GM12878 (cell line): Measurements from ENCODE around the gene CD84. TPM values are rescaled to one million over a fixed set of nuclear protein-coding genes. Genes with fewer than 3 reads are reported as not detected.
"Not testable (repeated sequence)": the region's sequence is repeated elsewhere in the genome, so short reads cannot be mapped to it uniquely, and the experiment has no call there.

ENCODE experiments used
- ATAC-seq: fragments of 200-7000 bp; cut with Tn5 transposase; 3 replicates; pipeline ENCODE4 v1.9.1; 2020; ENCODE audit warnings: mild to moderate bottlenecking, moderate library complexity
- BruUV-seq: library from RNA; stranded (reverse); fragments of 400-500 nt; replicated peaks from 2 replicates; lab custom pipeline; 2021; lab: Mats Ljungman, UMichigan
- CTCF ChIA-PET: fragments of 300-600 bp; sonication (Branson Sonifier 250); formaldehyde crosslinking; extraction: SDS; loops from one replicate; lab custom pipeline; 2021; ENCODE audit warnings: inconsistent platforms; lab: Yijun Ruan, JAX
- POLR2A ChIA-PET: fragments of 350-600 bp; formaldehyde crosslinking; extraction: SDS; loops from one replicate; lab custom pipeline; 2021; ENCODE audit warnings: inconsistent platforms; lab: Charles Lee
- RAD21 ChIA-PET: fragments of 300-600 bp; sonication (Branson Sonifier 250); formaldehyde crosslinking; loops from one replicate; lab custom pipeline; 2023; ENCODE audit warnings: antibody characterized with exemption; ENCODE audit not compliant: unreplicated experiment; lab: Charles Lee
- SMC1A ChIA-PET: fragments of 300-600 bp; sonication (Branson Sonifier 250); formaldehyde crosslinking; loops from one replicate; lab custom pipeline; 2023; ENCODE audit not compliant: unreplicated experiment, uncharacterized antibody; lab: Charles Lee
- DNase-seq: peaks from one replicate; pipeline ENCODE4 v3.0.0-alpha.2; 2011; ENCODE audit warnings: low read depth, low spot score
- FAIRE-seq: peaks from 3 replicates; lab custom pipeline; 2011; peaks lifted over from hg19 to GRCh38; lab: Jason Lieb, UNC
- H2AFZ ChIP-seq: 2 replicates; pipeline ENCODE4 v1.6.0; 2011; ENCODE audit warnings: low read depth, low read length, control low read depth; ENCODE audit not compliant: control insufficient read depth
- H3K27ac ChIP-seq: 2 replicates; pipeline ENCODE4 v1.5.1; 2011; ENCODE audit warnings: control low read depth; ENCODE audit not compliant: control insufficient read depth, insufficient read depth
- H3K27me3 ChIP-seq, 2 experiments: replicated peaks in 1 of 2; 2 replicates each; pipeline versions ENCODE4 v1.6.0 to v1.6.1; 2011; ENCODE audit warnings: low read length in 1 of 2; ENCODE audit not compliant: control insufficient read depth in 2 of 2, insufficient read depth in 2 of 2
- H3K36me3 ChIP-seq, 2 experiments: 2 replicates each; pipeline ENCODE4 v1.5.1; 2011; ENCODE audit warnings: low read length in 1 of 2; ENCODE audit not compliant: control insufficient read depth in 2 of 2, insufficient read depth in 2 of 2
- H3K4me1 ChIP-seq: 2 replicates; pipeline ENCODE4 v1.6.1; 2011; ENCODE audit warnings: mild to moderate bottlenecking, low read length, moderate library complexity, mixed read lengths; ENCODE audit not compliant: control insufficient read depth, insufficient read depth
- H3K4me2 ChIP-seq: 2 replicates; pipeline ENCODE4 v1.6.0; 2011; ENCODE audit warnings: control low read depth; ENCODE audit not compliant: control insufficient read depth, insufficient read depth
- H3K4me3 ChIP-seq: fragments of 200-600 bp; sonication (generic); 2 replicates; pipeline ENCODE4 v1.5.1; 2016
- H3K79me2 ChIP-seq: 2 replicates; pipeline ENCODE4 v1.6.0; 2011; ENCODE audit warnings: low read length; ENCODE audit not compliant: control insufficient read depth, insufficient read depth
- H3K9ac ChIP-seq: 2 replicates; pipeline ENCODE4 v1.8.0; 2011; ENCODE audit warnings: low read length, control low read depth, mixed read lengths; ENCODE audit not compliant: control insufficient read depth, insufficient read depth
- H3K9me3 ChIP-seq: replicated peaks from 3 replicates; pipeline ENCODE4 v1.5.1; 2011; ENCODE audit warnings: mild to moderate bottlenecking, low read length; ENCODE audit not compliant: control insufficient read depth, insufficient read depth
- H4K20me1 ChIP-seq: 2 replicates; pipeline ENCODE4 v1.6.0; 2011; ENCODE audit not compliant: control insufficient read depth, insufficient read depth
- ATF7 ChIP-seq: fragments of 450-650 bp; IDR thresholded peaks from 2 replicates; pipeline ENCODE4 v1.6.1; 2016; ENCODE audit warnings: low read depth, mild to moderate bottlenecking
- BCL11A ChIP-seq: IDR thresholded peaks from 2 replicates; pipeline ENCODE4 v1.6.1; 2011; ENCODE audit warnings: low read depth, low read length
- CEBPB ChIP-seq, 2 experiments: fragments of 150-350 bp in 1 of 2; IDR thresholded peaks; 2 replicates each; pipeline ENCODE4 v1.6.1; 2012 to 2014; ENCODE audit warnings: low read depth in 2 of 2, low read length in 2 of 2, borderline replicate concordance in 1 of 2, inconsistent platforms in 1 of 2
- CHD2 ChIP-seq: IDR thresholded peaks from 2 replicates; pipeline ENCODE4 v1.6.1; 2011; ENCODE audit warnings: low read depth, low read length, improper control_type of control experiment, borderline replicate concordance
- MEF2B ChIP-seq: fragments of 450-650 bp; IDR thresholded peaks from 2 replicates; pipeline ENCODE4 v1.6.1; 2018; ENCODE audit warnings: mild to moderate bottlenecking, moderate library complexity; ENCODE audit not compliant: partially characterized antibody, poor library complexity, severe bottlenecking
- MTA2 ChIP-seq: fragments of 450-650 bp; IDR thresholded peaks from 2 replicates; pipeline ENCODE4 v1.6.1; 2016; ENCODE audit warnings: low read depth, mild to moderate bottlenecking, moderate library complexity
- NBN ChIP-seq: fragments of 450-650 bp; IDR thresholded peaks from 2 replicates; pipeline ENCODE4 v1.6.1; 2016
- NFIC ChIP-seq: IDR thresholded peaks from 2 replicates; pipeline ENCODE4 v1.6.1; 2012; ENCODE audit warnings: low read depth, mild to moderate bottlenecking, inconsistent platforms, low read length, moderate library complexity
- POLR2AphosphoS2 ChIP-seq: IDR thresholded peaks from 2 replicates; pipeline ENCODE4 v1.6.1; 2011; ENCODE audit warnings: low read depth, mild to moderate bottlenecking, low read length, improper control_type of control experiment, moderate library complexity
- POU2F2 ChIP-seq: IDR thresholded peaks from 3 replicates; pipeline ENCODE4 v1.6.1; 2011; ENCODE audit warnings: low read depth, mild to moderate bottlenecking, low read length, borderline replicate concordance
- SMAD1 ChIP-seq: fragments of 450-650 bp; IDR thresholded peaks from 2 replicates; pipeline ENCODE4 v1.6.1; 2018; ENCODE audit warnings: mild to moderate bottlenecking, low read depth; ENCODE audit not compliant: partially characterized antibody
- SMAD5 ChIP-seq: IDR thresholded peaks from 2 replicates; pipeline ENCODE4 v1.6.1; 2016; ENCODE audit warnings: antibody characterized with exemption, low read depth
- ZBED1 ChIP-seq: IDR thresholded peaks from 2 replicates; pipeline ENCODE4 v1.6.1; 2016; ENCODE audit warnings: borderline replicate concordance
- WGBS: methylation state at CpG from one replicate; pipeline ENCODE4 v1.1.6; 2016; ENCODE audit warnings: low lambda C conversion rate; ENCODE audit not compliant: insufficient replicate concordance, insufficient coverage; ENCODE audit errors: missing lambda C conversion rate; 5-methylcytosine and 5-hydroxymethylcytosine counted together
- in situ Hi-C: fragments of 300-500 bp; cut with MboI; formaldehyde crosslinking; loops from 9 replicates; pipeline ENCODE4 v1.14.3; 2018; ENCODE audit warnings: mixed read lengths
- intact Hi-C: fragments of 100-400 bp; cut with micrococcal nuclease; formaldehyde crosslinking; loops from one replicate; pipeline ENCODE4 v1.14.2; 2022; ENCODE audit not compliant: unreplicated experiment
- polyA plus RNA-seq, 11 experiments: library from polyadenylated mRNA; depleted of rRNA in 4 of 11; unstranded in 6 of 11; stranded (reverse) in 5 of 11; fragments of >200 nt; fragmentation: Nextera tagmentation in 4 of 11; fragmentation: Illumina TruSeq in 1 of 11; extraction: Ambion mirVana in 4 of 11; extraction: Trizol in 1 of 11; gene quantifications; 1 replicate in 1 of 11; 2 replicates in 10 of 11; pipeline versions ENCODE4 v1.2.1 to v1.2.3, GENCODE V29; 2011 to 2016; ENCODE audit warnings: inconsistent platforms in 2 of 11, missing spikeins in 2 of 11, low read depth in 1 of 11
- total RNA-seq, 4 experiments: library from RNA; depleted of rRNA in 3 of 4; stranded (reverse); fragments of >200 nt in 3 of 4; fragmentation: Illumina TruSeq in 1 of 4; extraction: Trizol in 1 of 4; gene quantifications; 2 replicates each; pipeline versions ENCODE4 v1.2.1 to v1.2.3, GENCODE V29; 2013 to 2021
- TF ChIP-seq, protein P1 (sequence below): fragments of 450-650 bp; IDR thresholded peaks from 2 replicates; pipeline ENCODE4 v1.6.1; 2017; ENCODE audit warnings: mild to moderate bottlenecking, moderate library complexity
- TF ChIP-seq, protein P2 (sequence below): IDR thresholded peaks from 2 replicates; pipeline ENCODE4 v1.6.1; 2012; ENCODE audit warnings: low read depth, low read length, improper control_type of control experiment
- TF ChIP-seq, protein P3 (sequence below): fragments of 450-650 bp; IDR thresholded peaks from 2 replicates; pipeline ENCODE4 v1.6.1; 2017; ENCODE audit warnings: mild to moderate bottlenecking, low read depth, inconsistent platforms; ENCODE audit not compliant: poor library complexity, severe bottlenecking

CD84 gene
- total and polyA plus RNA-seq, 10 of the 15 experiments (the other 5 are each of a cell fraction or from before 2014, with no cell fraction given), result 3.4 to 20.3 (median 11.7) TPM

DNA sequence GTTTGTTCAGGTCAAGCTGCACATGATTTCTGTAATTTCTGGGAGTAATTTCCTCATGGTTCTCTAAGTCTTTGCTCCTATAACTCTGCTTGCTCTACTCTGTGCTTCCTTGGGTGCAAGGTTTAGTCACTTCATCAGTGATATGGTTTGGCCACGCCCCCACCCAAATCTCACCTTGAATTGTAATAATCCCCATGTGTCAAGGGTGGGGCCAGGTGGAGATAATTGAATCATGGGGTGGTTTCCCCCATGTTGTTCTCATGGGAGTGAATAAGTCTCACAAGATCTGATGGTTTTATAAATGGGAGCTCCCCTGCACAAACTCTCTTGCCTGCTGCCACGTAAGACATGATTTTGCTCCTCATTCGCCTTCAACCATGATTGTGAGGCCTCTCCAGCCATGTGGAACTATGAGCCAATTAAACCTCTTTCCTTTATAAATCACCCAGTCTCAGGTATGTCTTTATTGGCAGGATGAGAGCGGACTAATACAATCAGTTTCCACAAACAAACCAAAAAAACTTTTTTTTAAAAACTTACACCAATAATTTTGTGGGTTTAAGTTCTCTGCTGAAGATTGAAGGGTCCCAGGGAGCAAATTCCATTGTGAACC is 48.5 kb upstream of the CD84 start:
- H3K4me2 ChIP-seq, result peak overlapping the region; percentile 21
- H4K20me1 ChIP-seq, H3K9me3 ChIP-seq, H3K4me3 ChIP-seq, H3K9ac ChIP-seq, H2AFZ ChIP-seq, DNase-seq, BruUV-seq, FAIRE-seq, H3K27me3 ChIP-seq, in situ Hi-C loops: not testable (repeated sequence)
- peak; percentile 10 for ATAC-seq
- H3K36me3 ChIP-seq, result peaks cover 13 to 17% of the 10 kb centered on the region in 2 experiments
- H3K79me2 ChIP-seq, result peaks cover 60% of the 10 kb centered on the region
- RAD21 ChIA-PET, result interaction anchor here (0.6 to 15.7 kb wide), 17 partner anchors 9 to 140 kb away, joined by 3 to 194 read pairs (median 5); partner anchors contain the start of gene SLAMF1
- intact Hi-C loops, result loop anchor here (2.0 kb wide), 1 partner anchor 19 kb away; the partner anchor contains the start of gene SLAMF1
- SMC1A ChIA-PET, result interaction anchor here (0.9 to 17.6 kb wide), 16 partner anchors 9 to 324 kb away, joined by 3 to 259 read pairs (median 6); partner anchors contain the start of gene SLAMF1
- 43% methylated on average over 4 of the region's 4 CpGs for WGBS
- peaks cover 73% of the 10 kb centered on the region for H3K4me1 ChIP-seq
- POLR2A ChIA-PET, result interaction anchor here (0.9 to 5.9 kb wide), 12 partner anchors 8 to 196 kb away, joined by 3 to 42 read pairs (median 5); partner anchors contain the start of gene SLAMF1
- CTCF ChIA-PET, result interaction anchor here (0.8 to 1.8 kb wide), 4 partner anchors 13 to 76 kb away, joined by 3 to 6 read pairs (median 4); no protein-coding TSS in a partner anchor
- peak overlapping the region; percentile 92 for H3K27ac ChIP-seq
- TF ChIP-seq, protein P1, sequence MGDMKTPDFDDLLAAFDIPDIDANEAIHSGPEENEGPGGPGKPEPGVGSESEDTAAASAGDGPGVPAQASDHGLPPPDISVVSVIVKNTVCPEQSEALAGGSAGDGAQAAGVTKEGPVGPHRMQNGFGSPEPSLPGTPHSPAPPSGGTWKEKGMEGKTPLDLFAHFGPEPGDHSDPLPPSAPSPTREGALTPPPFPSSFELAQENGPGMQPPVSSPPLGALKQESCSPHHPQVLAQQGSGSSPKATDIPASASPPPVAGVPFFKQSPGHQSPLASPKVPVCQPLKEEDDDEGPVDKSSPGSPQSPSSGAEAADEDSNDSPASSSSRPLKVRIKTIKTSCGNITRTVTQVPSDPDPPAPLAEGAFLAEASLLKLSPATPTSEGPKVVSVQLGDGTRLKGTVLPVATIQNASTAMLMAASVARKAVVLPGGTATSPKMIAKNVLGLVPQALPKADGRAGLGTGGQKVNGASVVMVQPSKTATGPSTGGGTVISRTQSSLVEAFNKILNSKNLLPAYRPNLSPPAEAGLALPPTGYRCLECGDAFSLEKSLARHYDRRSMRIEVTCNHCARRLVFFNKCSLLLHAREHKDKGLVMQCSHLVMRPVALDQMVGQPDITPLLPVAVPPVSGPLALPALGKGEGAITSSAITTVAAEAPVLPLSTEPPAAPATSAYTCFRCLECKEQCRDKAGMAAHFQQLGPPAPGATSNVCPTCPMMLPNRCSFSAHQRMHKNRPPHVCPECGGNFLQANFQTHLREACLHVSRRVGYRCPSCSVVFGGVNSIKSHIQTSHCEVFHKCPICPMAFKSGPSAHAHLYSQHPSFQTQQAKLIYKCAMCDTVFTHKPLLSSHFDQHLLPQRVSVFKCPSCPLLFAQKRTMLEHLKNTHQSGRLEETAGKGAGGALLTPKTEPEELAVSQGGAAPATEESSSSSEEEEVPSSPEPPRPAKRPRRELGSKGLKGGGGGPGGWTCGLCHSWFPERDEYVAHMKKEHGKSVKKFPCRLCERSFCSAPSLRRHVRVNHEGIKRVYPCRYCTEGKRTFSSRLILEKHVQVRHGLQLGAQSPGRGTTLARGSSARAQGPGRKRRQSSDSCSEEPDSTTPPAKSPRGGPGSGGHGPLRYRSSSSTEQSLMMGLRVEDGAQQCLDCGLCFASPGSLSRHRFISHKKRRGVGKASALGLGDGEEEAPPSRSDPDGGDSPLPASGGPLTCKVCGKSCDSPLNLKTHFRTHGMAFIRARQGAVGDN, result peak; percentile 72
- TF ChIP-seq, protein P2, sequence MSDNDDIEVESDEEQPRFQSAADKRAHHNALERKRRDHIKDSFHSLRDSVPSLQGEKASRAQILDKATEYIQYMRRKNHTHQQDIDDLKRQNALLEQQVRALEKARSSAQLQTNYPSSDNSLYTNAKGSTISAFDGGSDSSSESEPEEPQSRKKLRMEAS, result 0 out of 2 replicates have a peak, but pooled peaks have one; percentile 21
- TF ChIP-seq MTA2 (peak; percentile 66), POU2F2 (peak; percentile 33; the same call in 1 of the 3 replicates), ZBED1 (0 out of 2 replicates have a peak, but pooled peaks have one; percentile 23), POLR2AphosphoS2 (peak; percentile 78; the same call in 1 of the 2 replicates), NBN (0 out of 2 replicates have a peak, but pooled peaks have one; percentile 58), SMAD5 (peak; percentile 22; the same call in 1 of the 2 replicates), MEF2B (peak; percentile 78), SMAD1 (peak; percentile 37), ATF7 (peak; percentile 63; the same call in 1 of the 2 replicates), CEBPB (IDR thresholded peaks at IDR 0.05; ENCODE audit: borderline replicate concordance in 1 of 2, low read depth in 2 of 2, low read length in 2 of 2) (0 out of 4 replicates have a peak, but pooled peaks of 1 of the 2 experiments have one; percentile 4), BCL11A (0 out of 2 replicates have a peak, but pooled peaks have one; percentile 4), NFIC (peak; percentile 25; the same call in 1 of the 2 replicates), CHD2 (0 out of 2 replicates have a peak, but pooled peaks have one; percentile 21)
- TF ChIP-seq, protein P3, sequence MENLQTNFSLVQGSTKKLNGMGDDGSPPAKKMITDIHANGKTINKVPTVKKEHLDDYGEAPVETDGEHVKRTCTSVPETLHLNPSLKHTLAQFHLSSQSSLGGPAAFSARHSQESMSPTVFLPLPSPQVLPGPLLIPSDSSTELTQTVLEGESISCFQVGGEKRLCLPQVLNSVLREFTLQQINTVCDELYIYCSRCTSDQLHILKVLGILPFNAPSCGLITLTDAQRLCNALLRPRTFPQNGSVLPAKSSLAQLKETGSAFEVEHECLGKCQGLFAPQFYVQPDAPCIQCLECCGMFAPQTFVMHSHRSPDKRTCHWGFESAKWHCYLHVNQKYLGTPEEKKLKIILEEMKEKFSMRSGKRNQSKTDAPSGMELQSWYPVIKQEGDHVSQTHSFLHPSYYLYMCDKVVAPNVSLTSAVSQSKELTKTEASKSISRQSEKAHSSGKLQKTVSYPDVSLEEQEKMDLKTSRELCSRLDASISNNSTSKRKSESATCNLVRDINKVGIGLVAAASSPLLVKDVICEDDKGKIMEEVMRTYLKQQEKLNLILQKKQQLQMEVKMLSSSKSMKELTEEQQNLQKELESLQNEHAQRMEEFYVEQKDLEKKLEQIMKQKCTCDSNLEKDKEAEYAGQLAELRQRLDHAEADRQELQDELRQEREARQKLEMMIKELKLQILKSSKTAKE, result peak; percentile 29
